Kidney (tissue), 14 donors: ENCODE data around the gene CD68. TPM values are rescaled to one million over a fixed set of nuclear protein-coding genes. Genes with fewer than 3 reads are reported as not detected.

Experiments
- DNase-seq, 5 donors: peaks; one replicate each; pipeline ENCODE4 v3.0.0-alpha.2; 2013 to 2020
- FAIRE-seq: peaks from 2 replicates; lab custom pipeline; 2012; peaks lifted over from hg19 to GRCh38; lab: Jason Lieb, UNC
- H3K27ac ChIP-seq, 2 donors: one replicate each; pipeline ENCODE4 v1.7.0; 2013; ENCODE audit warnings: low read depth in 2 of 2, low read length in 2 of 2, inconsistent platforms in 1 of 2
- H3K27me3 ChIP-seq: one replicate; pipeline ENCODE4 v1.7.1; 2013; ENCODE audit warnings: low read length, inconsistent platforms; ENCODE audit not compliant: control insufficient read depth, insufficient read depth
- H3K36me3 ChIP-seq, 3 donors: one replicate each; pipeline versions ENCODE4 v1.7.0 to v1.7.1; 2013; ENCODE audit warnings: low read length in 3 of 3, control low read depth in 1 of 3, inconsistent platforms in 1 of 3; ENCODE audit not compliant: insufficient read depth in 3 of 3, control insufficient read depth in 2 of 3
- H3K4me1 ChIP-seq, 3 donors: one replicate each; pipeline versions ENCODE4 v1.7.0 to v1.7.1; 2013; ENCODE audit warnings: low read length in 3 of 3, inconsistent platforms in 1 of 3, low read depth in 1 of 3; ENCODE audit not compliant: control insufficient read depth in 2 of 3, insufficient read depth in 2 of 3
- H3K4me3 ChIP-seq, 3 donors: one replicate each; pipeline versions ENCODE4 v1.7.0 to v1.8.1; 2013; ENCODE audit warnings: low read length in 3 of 3, control low read depth in 1 of 3, inconsistent platforms in 1 of 3
- H3K9ac ChIP-seq, 3 donors: one replicate each; pipeline versions ENCODE4 v1.7.0 to v1.7.1; 2013; ENCODE audit warnings: low read length in 3 of 3, control low read depth in 1 of 3, inconsistent platforms in 1 of 3
- H3K9me3 ChIP-seq, 3 donors: one replicate each; pipeline versions ENCODE4 v1.7.0 to v1.7.1; 2013; ENCODE audit warnings: low read length in 3 of 3, control low read depth in 1 of 3, inconsistent platforms in 1 of 3; ENCODE audit not compliant: control insufficient read depth in 2 of 3, insufficient read depth in 1 of 3
- intact Hi-C: fragments of 100-400 bp; cut with DNase I; formaldehyde crosslinking; loops from one replicate; pipeline ENCODE4 v1.11.1; 2022
- polyA plus RNA-seq: library from polyadenylated mRNA; stranded (reverse); fragments of 350-450 nt; fragmentation: Illumina TruSeq; extraction: RNeasy Lipid Tissue Mini Kit (QIAGEN cat#74804); gene quantifications from one replicate; pipeline ENCODE4 v1.2.3, GENCODE V29; 2014; ENCODE audit warnings: low read depth, low replicate concordance; ENCODE audit not compliant: insufficient read depth
- total RNA-seq: library from RNA; stranded (reverse); fragmentation: NEBNext Ultra II Directional; extraction: Animal tissue kit (Norgen Biotek cat#: 25700); gene quantifications from one replicate; pipeline ENCODE4 v1.2.1, GENCODE V29; 2021
- TF ChIP-seq, protein P1 (sequence below): IDR thresholded peaks from 3 replicates; pipeline ENCODE4 v1.5.1; 2012; ENCODE audit warnings: mild to moderate bottlenecking, moderate library complexity, borderline replicate concordance; ENCODE audit not compliant: insufficient read depth; ENCODE audit errors: extremely low read depth
- donor health status: control.
- donor health status: control.
- donor health status: control.
- donor health status: control.
- donor health status: control.
- donor health status: DM: yes; HTN: yes; CAD: no.
- donor health status: Normal renal cell carcinoma (clear cell type).

CD68 gene
- total and polyA plus RNA-seq, 2 donors from 2014 or later = 38.3 to 92.6 TPM

DNA sequence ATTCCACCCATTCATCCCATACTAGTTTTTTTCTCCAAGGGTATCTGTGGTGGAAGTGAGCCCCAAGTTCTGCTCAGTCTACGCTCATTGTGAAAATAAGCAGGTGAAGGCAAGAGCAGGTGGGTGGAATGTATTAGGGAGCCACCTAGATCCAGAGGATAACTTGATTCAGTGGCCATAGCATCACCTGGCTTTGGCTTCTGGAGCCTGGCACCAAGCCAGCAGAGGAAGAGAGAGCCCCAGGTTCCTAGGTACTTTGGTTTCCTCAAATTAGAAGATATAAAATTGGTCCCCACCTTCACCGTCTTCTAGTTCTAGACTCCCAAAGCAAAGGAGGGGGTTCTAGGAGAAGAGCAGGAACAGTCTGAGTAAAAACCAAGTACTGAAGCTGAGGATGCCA lies 31.2 kb downstream of the CD68 start:
- H3K36me3 ChIP-seq = peaks cover 2 to 5% (median 3%) of the 10 kb centered on the region in 3 donors
- H3K9ac ChIP-seq = no peak overlapping the region
- no peak overlapping the region for H3K4me3 ChIP-seq
- H3K27ac ChIP-seq = no peak overlapping the region
- H3K27me3 ChIP-seq = no peaks in the 10 kb centered on the region
- H3K4me1 ChIP-seq = peaks cover 4 to 22% (median 17%) of the 10 kb centered on the region in 3 donors
- FAIRE-seq (no peak), DNase-seq (no peak)
- H3K9me3 ChIP-seq = no peaks in the 10 kb centered on the region
- intact Hi-C loops = no loop called here
- TF ChIP-seq, protein P1, sequence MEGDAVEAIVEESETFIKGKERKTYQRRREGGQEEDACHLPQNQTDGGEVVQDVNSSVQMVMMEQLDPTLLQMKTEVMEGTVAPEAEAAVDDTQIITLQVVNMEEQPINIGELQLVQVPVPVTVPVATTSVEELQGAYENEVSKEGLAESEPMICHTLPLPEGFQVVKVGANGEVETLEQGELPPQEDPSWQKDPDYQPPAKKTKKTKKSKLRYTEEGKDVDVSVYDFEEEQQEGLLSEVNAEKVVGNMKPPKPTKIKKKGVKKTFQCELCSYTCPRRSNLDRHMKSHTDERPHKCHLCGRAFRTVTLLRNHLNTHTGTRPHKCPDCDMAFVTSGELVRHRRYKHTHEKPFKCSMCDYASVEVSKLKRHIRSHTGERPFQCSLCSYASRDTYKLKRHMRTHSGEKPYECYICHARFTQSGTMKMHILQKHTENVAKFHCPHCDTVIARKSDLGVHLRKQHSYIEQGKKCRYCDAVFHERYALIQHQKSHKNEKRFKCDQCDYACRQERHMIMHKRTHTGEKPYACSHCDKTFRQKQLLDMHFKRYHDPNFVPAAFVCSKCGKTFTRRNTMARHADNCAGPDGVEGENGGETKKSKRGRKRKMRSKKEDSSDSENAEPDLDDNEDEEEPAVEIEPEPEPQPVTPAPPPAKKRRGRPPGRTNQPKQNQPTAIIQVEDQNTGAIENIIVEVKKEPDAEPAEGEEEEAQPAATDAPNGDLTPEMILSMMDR = no peak

DNA sequence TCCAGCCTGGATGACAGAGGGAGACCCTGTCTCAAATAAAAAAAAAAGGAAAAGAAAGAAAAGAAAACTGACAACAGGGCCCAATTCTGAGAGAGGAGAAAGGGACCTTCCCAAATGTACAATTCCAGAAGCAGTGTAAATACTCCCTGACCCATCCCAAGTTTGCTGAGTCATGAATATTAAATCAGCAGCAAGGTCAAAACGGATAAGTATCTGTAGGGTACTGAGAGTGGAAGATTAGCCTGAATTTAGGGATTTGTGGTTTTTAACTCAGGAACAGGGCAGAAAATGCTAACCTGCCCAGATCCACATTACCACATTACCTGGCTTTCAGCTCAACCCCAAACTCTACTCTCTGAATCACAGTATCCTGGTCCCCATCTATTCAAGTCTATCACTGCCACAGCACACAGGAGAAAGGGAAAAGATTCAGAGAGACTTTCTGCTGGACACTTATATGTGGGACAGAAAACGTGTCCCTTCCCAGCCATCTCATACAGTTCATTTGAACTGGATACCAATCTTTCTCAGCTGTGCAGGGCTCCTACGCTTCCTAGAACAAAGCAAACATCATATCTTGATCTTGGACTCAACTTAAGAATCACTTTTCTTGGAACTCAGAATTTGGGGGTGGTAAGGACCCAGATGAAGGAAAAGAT lies 32.3 kb downstream of the CD68 start:
- peaks cover 4 to 22% (median 17%) of the 10 kb centered on the region in 3 donors for H3K4me1 ChIP-seq
- TF ChIP-seq, protein P1 = no peak
- DNase-seq (no peak), FAIRE-seq (no peak)
- peaks cover 2 to 3% (median 3%) of the 10 kb centered on the region in 3 donors for H3K36me3 ChIP-seq
- intact Hi-C loops = no loop called here
- peak overlapping the region; percentile 3 to 28 (median 7) for H3K4me3 ChIP-seq
- H3K27me3 ChIP-seq = no peaks in the 10 kb centered on the region
- peak overlapping the region in 1 of 2 donors; percentile 15 for H3K27ac ChIP-seq
- no peaks in the 10 kb centered on the region for H3K9me3 ChIP-seq
- H3K9ac ChIP-seq = peak overlapping the region in 2 of 3 donors; percentile 23 to 53

DNA sequence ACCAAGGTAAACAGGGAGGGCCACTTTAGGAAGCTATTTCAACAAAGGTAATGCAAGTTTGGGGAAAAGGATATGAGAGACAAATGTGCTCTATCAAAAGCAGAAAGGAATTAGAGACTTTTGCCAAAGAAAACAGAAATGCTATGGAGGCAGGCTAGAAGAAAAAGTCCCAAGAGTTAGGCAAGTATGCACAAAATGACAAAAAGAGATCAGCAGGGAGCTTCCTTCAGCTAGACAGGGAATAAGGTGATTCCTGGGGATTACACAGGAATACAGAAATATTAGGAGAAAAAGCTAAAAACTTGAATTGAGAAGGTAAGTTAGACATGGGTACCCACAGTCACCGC lies 32.8 kb downstream of the CD68 start:
- no peaks in the 10 kb centered on the region for H3K9me3 ChIP-seq
- H3K9ac ChIP-seq = peak overlapping the region in 1 of 3 donors; percentile 53
- DNase-seq (peak in 1 of 5 donors; percentile 48), FAIRE-seq (no peak)
- peak overlapping the region in 2 of 3 donors; percentile 3 to 28 for H3K4me3 ChIP-seq
- intact Hi-C loops = no loop called here
- no peaks in the 10 kb centered on the region for H3K27me3 ChIP-seq
- TF ChIP-seq, protein P1 = no peak
- H3K4me1 ChIP-seq = peaks cover 4 to 22% (median 17%) of the 10 kb centered on the region in 3 donors
- H3K36me3 ChIP-seq = peaks cover 2 to 3% (median 3%) of the 10 kb centered on the region in 3 donors
- H3K27ac ChIP-seq = peak overlapping the region in 1 of 2 donors; percentile 15
